ENCODE data around the gene TSSK3. TPM values are rescaled to one million over a fixed set of nuclear protein-coding genes. Genes with fewer than 3 reads are reported as not detected.
A peak's percentile ranks its signal among the peaks of the same experiment; 100 is the strongest.

TSSK3 gene
- total RNA-seq, 1 donor from 2014 or later: 1.0 TPM

- ATAC-seq (ENCODE audit: poor library complexity) (peak; percentile 44), DNase-seq (peak; percentile 75)
- intact Hi-C loops (cut with DNase I): no loop called here
These were observed 25.2 kb upstream of the TSSK3 start for GRCh38 chr1:32336963-32337675.

GRCh38 chr1:32337855-32338636 lies 24.3 kb upstream of the TSSK3 start:
- intact Hi-C loops (cut with DNase I): no loop called here
- peak; percentile 67 for DNase-seq
- peak; percentile 36 for ATAC-seq (ENCODE audit: poor library complexity)

GRCh38 chr1:32338637-32339145 lies 23.6 kb upstream of the TSSK3 start:
- intact Hi-C loops (cut with DNase I): no loop called here
- DNase-seq (peak; percentile 43), ATAC-seq (ENCODE audit: poor library complexity) (no peak)

- no peak for ATAC-seq (ENCODE audit: poor library complexity)
- intact Hi-C loops (cut with DNase I): no loop called here
These were observed 22.9 kb upstream of the TSSK3 start for GRCh38 chr1:32339363-32339978.

GRCh38 chr1:32341186-32341757 lies 21.1 kb upstream of the TSSK3 start:
- DNase-seq (peak; percentile 70), ATAC-seq (ENCODE audit: poor library complexity) (peak; percentile 35)
- intact Hi-C loops (cut with DNase I): no loop called here

More at GRCh38 chr1:32339363-32339978, 22.9 kb upstream of the TSSK3 start:
- DNase-seq: peak; percentile 39

- DNase-seq (no peak), ATAC-seq (ENCODE audit: poor library complexity) (no peak)
- intact Hi-C loops (cut with DNase I): no loop called here
These were observed 20.4 kb upstream of the TSSK3 start for GRCh38 chr1:32341971-32342370.

- ATAC-seq (ENCODE audit: poor library complexity): no peak
- intact Hi-C loops (cut with DNase I): no loop called here
These were observed 19.6 kb upstream of the TSSK3 start for GRCh38 chr1:32342704-32343103.

GRCh38 chr1:32345289-32345827 lies 17.0 kb upstream of the TSSK3 start:
- DNase-seq: peak; percentile 45
- no peak for ATAC-seq (ENCODE audit: poor library complexity)
- intact Hi-C loops (cut with DNase I): no loop called here

More at GRCh38 chr1:32342704-32343103, 19.6 kb upstream of the TSSK3 start:
- peak; percentile 14 for DNase-seq

- ATAC-seq (ENCODE audit: poor library complexity) (no peak), DNase-seq (peak; percentile 22)
- intact Hi-C loops (cut with DNase I): no loop called here
These were observed 15.7 kb upstream of the TSSK3 start for GRCh38 chr1:32346532-32347157.

- intact Hi-C loops (cut with DNase I): no loop called here
- DNase-seq (peak; percentile 81), ATAC-seq (ENCODE audit: poor library complexity) (no peak)
These were observed 13.1 kb upstream of the TSSK3 start for GRCh38 chr1:32349211-32349708.

GRCh38 chr1:32350785-32351398 lies 11.4 kb upstream of the TSSK3 start:
- peak; percentile 68 for ATAC-seq (ENCODE audit: poor library complexity)
- intact Hi-C loops (cut with DNase I): loop anchor here (5.0 kb wide), 1 partner anchor 41 kb away; the partner anchor contains the start of gene BSDC1
- peak; percentile 88 for DNase-seq

- ATAC-seq (ENCODE audit: poor library complexity): peak; percentile 90
These were observed 10.7 kb upstream of the TSSK3 start for GRCh38 chr1:32351399-32352238.

GRCh38 chr1:32352239-32352745 lies 10.0 kb upstream of the TSSK3 start:
- ATAC-seq (ENCODE audit: poor library complexity) (no peak), DNase-seq (no peak)
- intact Hi-C loops (cut with DNase I): loop anchor here (5.0 kb wide), 1 partner anchor 40 kb away; the partner anchor contains the start of gene BSDC1

More at GRCh38 chr1:32351399-32352238, 10.7 kb upstream of the TSSK3 start:
- intact Hi-C loops (cut with DNase I): loop anchor here (5.0 kb wide), 1 partner anchor 41 kb away; the partner anchor contains the start of gene BSDC1
- peak; percentile 96 for DNase-seq

GRCh38 chr1:32352831-32353383 lies 9.4 kb upstream of the TSSK3 start:
- intact Hi-C loops (cut with DNase I): loop anchor here (5.0 kb wide), 1 partner anchor 39 kb away; the partner anchor contains the start of gene BSDC1
- no peak for ATAC-seq (ENCODE audit: poor library complexity)
- DNase-seq: peak; percentile 60

GRCh38 chr1:32353431-32353830 lies 8.9 kb upstream of the TSSK3 start:
- intact Hi-C loops (cut with DNase I): loop anchor here (5.0 kb wide), 1 partner anchor 39 kb away; the partner anchor contains the start of gene BSDC1
- DNase-seq: peak; percentile 76
- peak; percentile 14 for ATAC-seq (ENCODE audit: poor library complexity)

Measured in Right ventricle myocardium superior (tissue), 1 donor.